Astrocyte (in vitro differentiated cells and primary cell): Measurements from ENCODE around the gene OPALIN. TPM values are rescaled to one million over a fixed set of nuclear protein-coding genes. Genes with fewer than 3 reads are reported as not detected.

Experiments
- DNase-seq: peaks from one replicate; pipeline ENCODE4 v3.0.0-alpha.2; 2010; ENCODE audit warnings: low read depth
- FAIRE-seq: peaks from 2 replicates; lab custom pipeline; 2011; peaks lifted over from hg19 to GRCh38; lab: Jason Lieb, UNC
- H2AFZ ChIP-seq: 2 replicates; pipeline ENCODE4 v1.6.0; 2012; ENCODE audit warnings: low read depth, low read length, inconsistent platforms
- H3K27ac ChIP-seq: 2 replicates; pipeline ENCODE4 v1.5.1; 2011; ENCODE audit warnings: low read depth, low read length, inconsistent platforms
- H3K27me3 ChIP-seq: 2 replicates; pipeline ENCODE4 v1.6.0; 2011; ENCODE audit warnings: low read length, inconsistent platforms; ENCODE audit not compliant: insufficient read depth
- H3K36me3 ChIP-seq: 2 replicates; pipeline ENCODE4 v1.5.1; 2011; ENCODE audit warnings: low read length, inconsistent platforms; ENCODE audit not compliant: insufficient read depth
- H3K4me1 ChIP-seq: 2 replicates; pipeline ENCODE4 v1.5.1; 2011; ENCODE audit warnings: low read length, inconsistent platforms; ENCODE audit not compliant: insufficient read depth
- H3K4me2 ChIP-seq: 2 replicates; pipeline ENCODE4 v1.6.0; 2012; ENCODE audit warnings: low read length, inconsistent platforms
- H3K4me3 ChIP-seq: 2 replicates; pipeline ENCODE4 v1.5.1; 2011; ENCODE audit warnings: low read depth, mild to moderate bottlenecking, low read length, inconsistent platforms; ENCODE audit not compliant: insufficient read depth
- H3K79me2 ChIP-seq: 2 replicates; pipeline ENCODE4 v1.6.0; 2012; ENCODE audit warnings: mild to moderate bottlenecking, low read length, inconsistent platforms; ENCODE audit not compliant: insufficient read depth
- H3K9ac ChIP-seq: 2 replicates; pipeline ENCODE4 v1.6.0; 2012; ENCODE audit warnings: mild to moderate bottlenecking, low read length, inconsistent platforms
- H3K9me3 ChIP-seq: 2 replicates; pipeline ENCODE4 v1.5.1; 2012; ENCODE audit warnings: low read depth, mild to moderate bottlenecking, low read length, inconsistent platforms; ENCODE audit not compliant: insufficient read depth
- H4K20me1 ChIP-seq: 2 replicates; pipeline ENCODE4 v1.6.0; 2012; ENCODE audit warnings: low read length, inconsistent platforms; ENCODE audit not compliant: insufficient read depth
- H3K27ac Mint-ChIP-seq: one replicate; pipeline ENCODE4 v1.8.0; 2021; ENCODE audit warnings: mild to moderate bottlenecking, mixed read lengths; ENCODE audit not compliant: unreplicated experiment
- H3K27me3 Mint-ChIP-seq: one replicate; pipeline ENCODE4 v1.8.0; 2021; ENCODE audit warnings: low read depth, mixed read lengths; ENCODE audit not compliant: unreplicated experiment
- H3K36me3 Mint-ChIP-seq: one replicate; pipeline ENCODE4 v1.8.0; 2021; ENCODE audit warnings: low read depth, mixed read lengths; ENCODE audit not compliant: unreplicated experiment
- H3K4me1 Mint-ChIP-seq: one replicate; pipeline ENCODE4 v1.8.0; 2021; ENCODE audit warnings: low read depth, mixed read lengths; ENCODE audit not compliant: unreplicated experiment
- H3K4me3 Mint-ChIP-seq: one replicate; pipeline ENCODE4 v1.8.0; 2021; ENCODE audit warnings: mild to moderate bottlenecking, moderate library complexity, mixed read lengths; ENCODE audit not compliant: unreplicated experiment
- H3K9me3 Mint-ChIP-seq: one replicate; pipeline ENCODE4 v1.8.0; 2021; ENCODE audit warnings: mild to moderate bottlenecking, mixed read lengths; ENCODE audit not compliant: unreplicated experiment
- EZH2 ChIP-seq: IDR thresholded peaks from 2 replicates; pipeline ENCODE4 v1.6.1; 2012; ENCODE audit warnings: mild to moderate bottlenecking, low read length, inconsistent platforms; ENCODE audit not compliant: insufficient read depth
- total RNA-seq: library from RNA; stranded (reverse); gene quantifications from 2 replicates; pipeline ENCODE4 v1.2.1, GENCODE V29; 2021
- TF ChIP-seq, protein P1 (sequence below): IDR thresholded peaks from 2 replicates; pipeline ENCODE4 v1.5.1; 2011; ENCODE audit warnings: low read depth, mild to moderate bottlenecking, inconsistent platforms, low read length, moderate library complexity; ENCODE audit not compliant: insufficient read depth

OPALIN gene
- total RNA-seq, 1 donor from 2014 or later: not detected

- no peak overlapping the region for H3K9ac ChIP-seq
- TF ChIP-seq, protein P1, sequence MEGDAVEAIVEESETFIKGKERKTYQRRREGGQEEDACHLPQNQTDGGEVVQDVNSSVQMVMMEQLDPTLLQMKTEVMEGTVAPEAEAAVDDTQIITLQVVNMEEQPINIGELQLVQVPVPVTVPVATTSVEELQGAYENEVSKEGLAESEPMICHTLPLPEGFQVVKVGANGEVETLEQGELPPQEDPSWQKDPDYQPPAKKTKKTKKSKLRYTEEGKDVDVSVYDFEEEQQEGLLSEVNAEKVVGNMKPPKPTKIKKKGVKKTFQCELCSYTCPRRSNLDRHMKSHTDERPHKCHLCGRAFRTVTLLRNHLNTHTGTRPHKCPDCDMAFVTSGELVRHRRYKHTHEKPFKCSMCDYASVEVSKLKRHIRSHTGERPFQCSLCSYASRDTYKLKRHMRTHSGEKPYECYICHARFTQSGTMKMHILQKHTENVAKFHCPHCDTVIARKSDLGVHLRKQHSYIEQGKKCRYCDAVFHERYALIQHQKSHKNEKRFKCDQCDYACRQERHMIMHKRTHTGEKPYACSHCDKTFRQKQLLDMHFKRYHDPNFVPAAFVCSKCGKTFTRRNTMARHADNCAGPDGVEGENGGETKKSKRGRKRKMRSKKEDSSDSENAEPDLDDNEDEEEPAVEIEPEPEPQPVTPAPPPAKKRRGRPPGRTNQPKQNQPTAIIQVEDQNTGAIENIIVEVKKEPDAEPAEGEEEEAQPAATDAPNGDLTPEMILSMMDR: no peak
- no peak for TF ChIP-seq EZH2
- H3K9me3 Mint-ChIP-seq: peaks cover 4% of the 10 kb centered on the region
- no peak overlapping the region for H3K4me3 ChIP-seq
- no peaks in the 10 kb centered on the region for H3K9me3 ChIP-seq
- peaks cover 49% of the 10 kb centered on the region for H3K27me3 ChIP-seq
- H2AFZ ChIP-seq: no peak overlapping the region
- H3K27me3 Mint-ChIP-seq: peaks cover 50% of the 10 kb centered on the region
- no peak overlapping the region for H3K27ac ChIP-seq
- no peak for DNase-seq
- H3K27ac Mint-ChIP-seq: no peak overlapping the region
- H4K20me1 ChIP-seq: no peaks in the 10 kb centered on the region
- H3K4me1 ChIP-seq: no peaks in the 10 kb centered on the region
- H3K36me3 Mint-ChIP-seq: peaks cover 6% of the 10 kb centered on the region
- no peaks in the 10 kb centered on the region for H3K4me1 Mint-ChIP-seq
- H3K36me3 ChIP-seq: no peaks in the 10 kb centered on the region
- no peak for FAIRE-seq
- no peaks in the 10 kb centered on the region for H3K79me2 ChIP-seq
- H3K4me2 ChIP-seq: no peak overlapping the region
- no peak overlapping the region for H3K4me3 Mint-ChIP-seq
Observed at GRCh38 chr10:96402417-96403305, 43.9 kb upstream of the OPALIN start.

DNA sequence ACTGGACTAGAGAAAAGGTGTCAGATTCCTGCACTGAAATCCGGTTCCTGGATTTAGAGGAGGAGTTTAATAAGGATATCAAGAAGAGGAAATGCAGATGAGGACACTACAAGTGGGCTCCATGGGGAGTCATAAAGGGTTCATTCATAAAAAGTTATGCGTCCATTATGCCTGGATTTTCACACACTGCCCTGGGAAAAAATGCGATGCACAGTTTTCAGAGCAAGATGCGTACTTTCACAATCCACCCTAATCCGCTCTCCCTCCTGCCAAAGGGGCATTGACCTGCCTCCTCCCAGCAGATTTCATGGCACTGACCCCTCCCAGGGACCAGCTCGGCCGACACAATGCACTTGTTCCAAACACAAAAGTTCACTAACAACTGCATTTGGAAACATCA, 42.2 kb upstream of the OPALIN start:
- Histone ChIP-seq H3K36me3 (no peaks in the 10 kb centered on the region), H3K79me2 (no peaks in the 10 kb centered on the region), H2AFZ (no peak overlapping the region), H3K9ac (no peak overlapping the region), H4K20me1 (no peaks in the 10 kb centered on the region), H3K9me3 (no peaks in the 10 kb centered on the region), H3K27ac (no peak overlapping the region), H3K4me3 (no peak overlapping the region), H3K27me3 (peaks cover 47% of the 10 kb centered on the region), H3K4me2 (no peak overlapping the region), H3K4me1 (no peaks in the 10 kb centered on the region)
- no peak overlapping the region for H3K4me3 Mint-ChIP-seq
- peaks cover 6% of the 10 kb centered on the region for H3K36me3 Mint-ChIP-seq
- no peaks in the 10 kb centered on the region for H3K9me3 Mint-ChIP-seq
- no peak for DNase-seq
- peaks cover 44% of the 10 kb centered on the region for H3K27me3 Mint-ChIP-seq
- no peak overlapping the region for H3K27ac Mint-ChIP-seq
- peaks cover 1% of the 10 kb centered on the region for H3K4me1 Mint-ChIP-seq
- FAIRE-seq: no peak
- peak; percentile 47 for TF ChIP-seq EZH2
- TF ChIP-seq, protein P1: no peak

- Histone ChIP-seq H4K20me1 (no peaks in the 10 kb centered on the region), H3K4me2 (no peak overlapping the region), H3K9ac (no peak overlapping the region), H2AFZ (no peak overlapping the region), H3K36me3 (no peaks in the 10 kb centered on the region), H3K4me3 (no peak overlapping the region), H3K79me2 (no peaks in the 10 kb centered on the region), H3K4me1 (no peaks in the 10 kb centered on the region), H3K9me3 (no peaks in the 10 kb centered on the region), H3K27ac (no peak overlapping the region), H3K27me3 (peaks cover 47% of the 10 kb centered on the region)
- DNase-seq: no peak
- H3K36me3 Mint-ChIP-seq: peaks cover 4% of the 10 kb centered on the region
- H3K4me1 Mint-ChIP-seq: peaks cover 2% of the 10 kb centered on the region
- H3K4me3 Mint-ChIP-seq: no peak overlapping the region
- peaks cover 46% of the 10 kb centered on the region for H3K27me3 Mint-ChIP-seq
- FAIRE-seq: no peak
- H3K27ac Mint-ChIP-seq: no peak overlapping the region
- TF ChIP-seq, protein P1: no peak
- TF ChIP-seq EZH2: no peak
- H3K9me3 Mint-ChIP-seq: no peaks in the 10 kb centered on the region
Observed at GRCh38 chr10:96400465-96400864, 41.7 kb upstream of the OPALIN start.
